ENCODE measurements around the gene TRIM68. TPM values are rescaled to one million over a fixed set of nuclear protein-coding genes. Genes with fewer than 3 reads are reported as not detected.

Gene TRIM68
- total RNA-seq, 2 donors from 2014 or later, result 9.1 to 15.2 TPM

GRCh38 chr11:4644233-4644632 is 36.2 kb upstream of the TRIM68 start:
- H3K4me1 ChIP-seq, result no peaks in the 10 kb centered on the region
- ATAC-seq (no peak), DNase-seq (no peak)
- WGBS, 2 donors, result 61 to 71% methylated on average over 4 of the region's 4 CpGs
- no peaks in the 10 kb centered on the region for H3K27me3 ChIP-seq
- no peaks in the 10 kb centered on the region for H3K9me3 ChIP-seq
- H3K4me3 ChIP-seq, result no peak overlapping the region
- intact Hi-C loops (cut with DNase I), result no loop called here
- no peaks in the 10 kb centered on the region for H3K36me3 ChIP-seq (replicated peaks in 1 of 2; ENCODE audit: insufficient read depth in 1 of 2, low read depth in 2 of 2)
- TF ChIP-seq, protein P1, sequence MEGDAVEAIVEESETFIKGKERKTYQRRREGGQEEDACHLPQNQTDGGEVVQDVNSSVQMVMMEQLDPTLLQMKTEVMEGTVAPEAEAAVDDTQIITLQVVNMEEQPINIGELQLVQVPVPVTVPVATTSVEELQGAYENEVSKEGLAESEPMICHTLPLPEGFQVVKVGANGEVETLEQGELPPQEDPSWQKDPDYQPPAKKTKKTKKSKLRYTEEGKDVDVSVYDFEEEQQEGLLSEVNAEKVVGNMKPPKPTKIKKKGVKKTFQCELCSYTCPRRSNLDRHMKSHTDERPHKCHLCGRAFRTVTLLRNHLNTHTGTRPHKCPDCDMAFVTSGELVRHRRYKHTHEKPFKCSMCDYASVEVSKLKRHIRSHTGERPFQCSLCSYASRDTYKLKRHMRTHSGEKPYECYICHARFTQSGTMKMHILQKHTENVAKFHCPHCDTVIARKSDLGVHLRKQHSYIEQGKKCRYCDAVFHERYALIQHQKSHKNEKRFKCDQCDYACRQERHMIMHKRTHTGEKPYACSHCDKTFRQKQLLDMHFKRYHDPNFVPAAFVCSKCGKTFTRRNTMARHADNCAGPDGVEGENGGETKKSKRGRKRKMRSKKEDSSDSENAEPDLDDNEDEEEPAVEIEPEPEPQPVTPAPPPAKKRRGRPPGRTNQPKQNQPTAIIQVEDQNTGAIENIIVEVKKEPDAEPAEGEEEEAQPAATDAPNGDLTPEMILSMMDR (IDR thresholded peaks at IDR 0.05), result no peak
- TF ChIP-seq POLR2A (IDR thresholded peaks at IDR 0.05), result no peak
- H3K27ac ChIP-seq, result no peak overlapping the region

DNA sequence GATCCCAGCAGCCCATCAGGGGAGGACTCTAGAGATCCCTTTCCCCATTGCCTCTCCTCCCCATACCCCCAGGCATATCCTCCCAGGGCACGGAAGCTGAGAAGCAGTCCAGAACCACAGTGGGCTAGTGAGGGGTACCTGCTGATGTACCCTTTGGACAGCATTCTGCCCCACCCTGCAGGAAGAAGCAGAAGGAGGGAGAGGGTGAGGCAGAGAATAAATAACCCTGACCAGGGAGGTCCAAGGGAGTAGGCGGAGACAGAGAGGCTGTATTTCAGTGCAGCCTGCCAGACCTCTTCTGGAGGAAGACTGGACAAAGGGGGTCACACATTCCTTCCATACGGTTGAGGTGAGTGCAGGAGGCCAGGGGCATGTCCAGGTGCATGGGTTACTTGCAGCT is 35.7 kb upstream of the TRIM68 start, which contains the start of gene OR51E1:
Gene OR51E1 (plus strand): TSS at position 301 of the 400 bp plus-strand sequence. CDS start 8,545 bp downstream, outside the sequence.
- TF ChIP-seq POLR2A (IDR thresholded peaks at IDR 0.05), result no peak
- TF ChIP-seq, protein P1 (IDR thresholded peaks at IDR 0.05), result no peak
- Histone ChIP-seq H3K27me3 (no peaks in the 10 kb centered on the region), H3K27ac (no peak within 1 kb of the TSS), H3K9me3 (no peaks in the 10 kb centered on the region), H3K4me1 (no peaks in the 10 kb centered on the region), H3K4me3 (no peak within 1 kb of the TSS), H3K36me3 (replicated peaks in 1 of 2; ENCODE audit: insufficient read depth in 1 of 2, low read depth in 2 of 2) (no peaks in the 10 kb centered on the region)
- 55 to 70% methylated on average over 3 of the region's 3 CpGs for WGBS, 2 donors
- intact Hi-C loops (cut with DNase I), result no loop called here
- ATAC-seq (no peak), DNase-seq (no peak)

GRCh38 chr11:4643076-4643475 is 35.0 kb upstream of the TRIM68 start:
- Histone ChIP-seq H3K4me3 (no peak overlapping the region), H3K27ac (no peak overlapping the region), H3K36me3 (replicated peaks in 1 of 2; ENCODE audit: insufficient read depth in 1 of 2, low read depth in 2 of 2) (no peaks in the 10 kb centered on the region), H3K9me3 (no peaks in the 10 kb centered on the region), H3K4me1 (no peaks in the 10 kb centered on the region), H3K27me3 (no peaks in the 10 kb centered on the region)
- TF ChIP-seq POLR2A (IDR thresholded peaks at IDR 0.05), result no peak
- TF ChIP-seq, protein P1 (IDR thresholded peaks at IDR 0.05), result no peak
- no peak for ATAC-seq
- intact Hi-C loops (cut with DNase I), result no loop called here
- 21 to 23% methylated on average over 5 of the region's 5 CpGs for WGBS, 2 donors
- peak in 1 of 4 donors; percentile 8 for DNase-seq

DNA sequence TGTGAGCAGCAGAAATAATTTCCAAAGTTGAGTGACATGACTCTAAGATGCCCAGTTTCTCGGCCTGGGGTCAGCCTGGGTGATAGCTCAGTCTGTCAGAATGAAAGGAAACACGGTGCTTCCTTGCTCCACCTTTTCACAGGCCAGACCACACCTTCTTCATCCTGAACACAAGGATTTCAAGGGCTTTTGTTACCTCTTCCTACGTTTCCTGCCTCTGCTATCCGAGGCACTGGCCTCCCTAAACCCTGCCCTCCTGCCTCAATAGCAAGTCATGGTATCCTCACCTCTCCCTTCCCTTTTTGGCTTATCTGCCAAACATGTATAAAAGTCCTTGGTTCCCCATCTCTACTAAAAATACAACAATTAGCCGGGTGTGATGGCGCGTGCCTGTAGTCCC is 34.0 kb upstream of the TRIM68 start:
- Histone ChIP-seq H3K4me3 (no peak overlapping the region), H3K27me3 (no peaks in the 10 kb centered on the region), H3K4me1 (no peaks in the 10 kb centered on the region), H3K36me3 (replicated peaks in 1 of 2; ENCODE audit: insufficient read depth in 1 of 2, low read depth in 2 of 2) (no peaks in the 10 kb centered on the region), H3K9me3 (no peaks in the 10 kb centered on the region), H3K27ac (no peak overlapping the region)
- 67 to 69% methylated on average over 7 of the region's 7 CpGs for WGBS, 2 donors
- no peak for TF ChIP-seq POLR2A (IDR thresholded peaks at IDR 0.05)
- TF ChIP-seq, protein P1 (IDR thresholded peaks at IDR 0.05), result no peak
- ATAC-seq (no peak), DNase-seq (no peak)
- intact Hi-C loops (cut with DNase I), result no loop called here

- no peak overlapping the region for H3K27ac ChIP-seq
- no peaks in the 10 kb centered on the region for H3K4me1 ChIP-seq
- H3K4me3 ChIP-seq, result no peak overlapping the region
- 69 to 74% methylated on average over 7 of the region's 7 CpGs for WGBS, 2 donors
- no peak for TF ChIP-seq POLR2A (IDR thresholded peaks at IDR 0.05)
- TF ChIP-seq, protein P1 (IDR thresholded peaks at IDR 0.05), result no peak
- intact Hi-C loops (cut with DNase I), result no loop called here
- DNase-seq (no peak), ATAC-seq (no peak)
- H3K9me3 ChIP-seq, result no peaks in the 10 kb centered on the region
- H3K36me3 ChIP-seq (replicated peaks in 1 of 2; ENCODE audit: insufficient read depth in 1 of 2, low read depth in 2 of 2), result no peaks in the 10 kb centered on the region
- no peaks in the 10 kb centered on the region for H3K27me3 ChIP-seq
These were observed 33.5 kb upstream of the TRIM68 start for GRCh38 chr11:4641501-4641900.
